DND-41 (cell line): ENCODE data around the gene HIVEP1.

Experiments used
- ATAC-seq: fragments of 200-7000 bp; cut with Tn5 transposase; 3 replicates; pipeline ENCODE4 v1.9.1; 2021; ENCODE audit warnings: low read depth; ENCODE audit not compliant: insufficient read depth
- DNase-seq: peaks from one replicate; pipeline ENCODE4 v3.0.0-alpha.2; 2020
- H2AFZ ChIP-seq: 2 replicates; pipeline ENCODE4 v1.6.0; 2012; ENCODE audit warnings: low read depth, low read length
- H3K27ac ChIP-seq: 2 replicates; pipeline ENCODE4 v1.5.1; 2012; ENCODE audit warnings: low read length, inconsistent platforms
- H3K27me3 ChIP-seq: fragments of 200-600 bp; sonication (generic); 2 replicates; pipeline ENCODE4 v1.6.0; 2012; ENCODE audit warnings: low read length, mild to moderate bottlenecking, inconsistent platforms; ENCODE audit not compliant: insufficient read depth, poor library complexity
- H3K36me3 ChIP-seq: 2 replicates; pipeline ENCODE4 v1.5.1; 2012; ENCODE audit warnings: low read length, inconsistent platforms; ENCODE audit not compliant: insufficient read depth
- H3K4me1 ChIP-seq: 2 replicates; pipeline ENCODE4 v1.5.1; 2012; ENCODE audit warnings: mild to moderate bottlenecking, low read length; ENCODE audit not compliant: insufficient read depth
- H3K4me2 ChIP-seq: 2 replicates; pipeline ENCODE4 v1.6.0; 2012; ENCODE audit warnings: mild to moderate bottlenecking, moderate library complexity, low read length, inconsistent platforms; ENCODE audit not compliant: insufficient read depth
- H3K4me3 ChIP-seq, 2 experiments: fragments of 200-600 bp in 1 of 2; shearing (Covaris generic) in 1 of 2; 2 replicates each; pipeline ENCODE4 v1.5.1; 2012 to 2016; ENCODE audit warnings: inconsistent platforms in 2 of 2, low read length in 2 of 2, mild to moderate bottlenecking in 2 of 2, low read depth in 1 of 2, moderate library complexity in 1 of 2
- H3K79me2 ChIP-seq: 2 replicates; pipeline ENCODE4 v1.6.0; 2012; ENCODE audit warnings: low read length, inconsistent platforms; ENCODE audit not compliant: insufficient read depth
- H3K9ac ChIP-seq: 2 replicates; pipeline ENCODE4 v1.6.0; 2012; ENCODE audit warnings: low read depth, mild to moderate bottlenecking, inconsistent platforms, low read length, moderate library complexity
- H3K9me3 ChIP-seq: 2 replicates; pipeline ENCODE4 v1.5.1; 2012; ENCODE audit warnings: low read length, moderate library complexity, mild to moderate bottlenecking, inconsistent platforms; ENCODE audit not compliant: insufficient read depth, severe bottlenecking
- H4K20me1 ChIP-seq: 2 replicates; pipeline ENCODE4 v1.6.0; 2012; ENCODE audit warnings: low read length; ENCODE audit not compliant: insufficient read depth
- CTCF ChIP-seq: IDR thresholded peaks from 2 replicates; pipeline ENCODE4 v1.5.1; 2012; ENCODE audit warnings: borderline replicate concordance, low read length, moderate library complexity, mild to moderate bottlenecking; ENCODE audit not compliant: poor library complexity, severe bottlenecking; ENCODE audit errors: extremely low read depth
- EZH2 ChIP-seq: IDR thresholded peaks from 3 replicates; pipeline ENCODE4 v1.6.1; 2012; ENCODE audit warnings: borderline replicate concordance, low read depth, mild to moderate bottlenecking, moderate library complexity, low read length, inconsistent platforms; ENCODE audit not compliant: severe bottlenecking

The HIVEP1 gene

DNA sequence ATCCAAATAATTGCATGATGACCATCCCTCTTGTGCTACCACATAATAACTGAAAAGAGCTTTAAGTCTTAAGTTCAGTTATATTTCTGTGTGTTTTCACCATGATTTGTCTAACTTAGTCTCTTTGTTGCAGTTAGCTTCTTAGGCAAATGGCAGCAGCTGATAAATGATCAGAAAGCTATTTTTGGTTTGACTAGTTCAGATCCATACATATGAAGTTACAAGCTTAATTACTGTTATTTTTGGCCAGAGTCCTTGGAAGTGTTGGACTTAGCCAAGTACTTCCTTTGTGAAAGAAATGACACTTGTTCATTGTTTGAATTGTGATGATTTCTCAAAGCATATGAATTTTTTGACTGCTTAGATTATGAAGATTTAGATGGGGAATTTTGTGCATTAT lies 54.2 kb downstream of the HIVEP1 start:
- Histone ChIP-seq H3K27ac (no peak overlapping the region), H2AFZ (no peak overlapping the region), H3K9me3 (no peaks in the 10 kb centered on the region), H3K4me2 (no peak overlapping the region), H3K79me2 (no peaks in the 10 kb centered on the region), H3K36me3 (no peaks in the 10 kb centered on the region), H3K9ac (no peak overlapping the region), H3K4me3 (no peak overlapping the region), H3K4me1 (no peaks in the 10 kb centered on the region), H4K20me1 (peaks cover 4% of the 10 kb centered on the region; the same call in 1 of the 2 replicates), H3K27me3 (no peaks in the 10 kb centered on the region)
- ATAC-seq (no peak), DNase-seq (no peak)
- TF ChIP-seq CTCF (no peak), EZH2 (no peak)

DNA sequence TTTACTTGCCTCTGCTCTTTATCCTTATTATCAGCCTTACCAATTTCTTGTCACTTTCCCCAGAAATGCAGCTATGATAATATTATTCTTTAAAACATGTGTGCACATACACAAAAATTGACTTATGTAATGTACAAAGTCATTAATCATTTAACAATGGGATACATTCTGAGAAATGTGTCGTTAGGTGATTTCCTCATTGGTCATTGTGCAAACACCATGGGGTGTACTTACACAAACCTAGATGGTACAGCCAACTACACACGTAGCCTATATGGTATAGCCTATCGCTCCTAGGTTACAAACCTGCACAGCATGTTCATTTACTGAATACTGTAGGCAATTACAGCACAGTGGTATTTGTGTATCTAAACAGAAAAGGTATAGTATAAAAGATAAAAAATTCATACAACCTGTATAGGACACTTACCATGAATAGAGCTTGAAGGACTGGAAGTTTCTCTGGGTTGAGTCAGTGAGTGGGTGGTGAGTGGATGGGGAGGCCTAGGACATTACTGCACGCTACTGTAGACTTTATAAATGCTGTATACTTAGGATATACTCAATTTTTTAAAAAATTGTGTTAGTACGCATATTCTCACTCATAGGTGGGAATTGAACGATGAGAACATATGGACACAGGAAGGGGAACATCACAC lies 56.9 kb downstream of the HIVEP1 start:
- no peak overlapping the region for H3K27ac ChIP-seq
- no peak overlapping the region for H3K9ac ChIP-seq
- H3K36me3 ChIP-seq = no peaks in the 10 kb centered on the region
- H3K4me1 ChIP-seq = no peaks in the 10 kb centered on the region
- no peak overlapping the region for H3K4me2 ChIP-seq
- H3K27me3 ChIP-seq = no peaks in the 10 kb centered on the region
- no peak overlapping the region for H2AFZ ChIP-seq
- no peaks in the 10 kb centered on the region for H3K79me2 ChIP-seq
- no peaks in the 10 kb centered on the region for H3K9me3 ChIP-seq
- no peak overlapping the region for H3K4me3 ChIP-seq
- DNase-seq (no peak), ATAC-seq (no peak)
- H4K20me1 ChIP-seq = peaks cover 4% of the 10 kb centered on the region; the same call in 1 of the 2 replicates
- no peak for TF ChIP-seq EZH2
- no peak for TF ChIP-seq CTCF

DNA sequence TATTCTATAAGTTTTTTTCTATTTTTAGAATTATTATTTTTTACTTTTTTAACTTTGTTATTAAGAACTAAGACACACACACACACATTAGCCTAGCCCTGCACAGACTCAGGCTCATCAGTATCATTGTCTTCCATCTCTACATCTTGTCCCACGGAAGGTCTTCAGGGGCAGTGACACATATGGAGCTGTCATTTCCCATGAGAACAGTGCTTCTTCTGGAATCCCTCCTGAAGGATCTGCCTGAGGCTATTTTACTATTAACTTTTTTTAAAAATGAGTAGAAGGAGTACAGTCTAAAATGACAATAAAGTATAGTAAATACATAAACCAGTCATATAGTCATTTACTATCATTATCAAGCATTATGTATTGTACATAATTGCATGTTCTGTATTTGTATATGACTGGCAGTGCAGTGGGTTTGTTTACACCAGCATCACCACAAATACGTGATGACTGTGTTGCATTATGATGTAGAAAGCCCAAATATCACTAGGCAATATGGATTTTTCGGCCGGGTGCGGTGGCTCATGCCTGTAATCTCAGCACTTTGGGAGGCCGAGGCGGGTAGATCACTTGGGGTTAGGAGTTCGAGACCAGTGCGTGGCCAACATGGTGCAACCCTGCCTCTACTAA lies 57.9 kb downstream of the HIVEP1 start:
- Histone ChIP-seq H3K4me2 (no peak overlapping the region), H3K4me1 (no peaks in the 10 kb centered on the region), H3K9me3 (no peaks in the 10 kb centered on the region), H3K36me3 (no peaks in the 10 kb centered on the region), H3K27ac (no peak overlapping the region), H3K4me3 (no peak overlapping the region), H3K9ac (no peak overlapping the region), H4K20me1 (peaks cover 4% of the 10 kb centered on the region; the same call in 1 of the 2 replicates), H2AFZ (no peak overlapping the region), H3K27me3 (no peaks in the 10 kb centered on the region), H3K79me2 (no peaks in the 10 kb centered on the region)
- DNase-seq (no peak), ATAC-seq (no peak)
- TF ChIP-seq CTCF = no peak
